Activated naive CD8-positive, alpha-beta T cell treated with anti-CD3 and anti-CD28 coated beads, Interleukin-2, amount 10 ng/mL, durations not matched to agents 7 days and 5 days (primary cell): ENCODE measurements around the gene CRMP1. TPM values are rescaled to one million over a fixed set of nuclear protein-coding genes. Genes with fewer than 3 reads are reported as not detected.

Source experiments
- ATAC-seq: fragments of 150-1000 bp; cut with Tn5 transposase; one replicate; pipeline ENCODE4 v1.10.0; 2021; ENCODE audit warnings: low read depth, moderate library complexity
- POLR2A ChIA-PET: fragments of 350-600 bp; sonication (Branson Sonifier 250); formaldehyde crosslinking; loops from one replicate; lab custom pipeline; 2021; ENCODE audit warnings: antibody characterized with exemption; lab: Charles Lee
- DNase-seq: peaks from one replicate; pipeline ENCODE4 v3.0.0; 2021
- H3K27ac Mint-ChIP-seq: one replicate; pipeline ENCODE4 v1.8.0; 2022; ENCODE audit warnings: mild to moderate bottlenecking, mixed read lengths
- H3K27me3 Mint-ChIP-seq: one replicate; pipeline ENCODE4 v1.8.0; 2022; ENCODE audit warnings: mild to moderate bottlenecking, moderate library complexity, mixed read lengths
- H3K36me3 Mint-ChIP-seq: one replicate; pipeline ENCODE4 v1.8.0; 2021; ENCODE audit warnings: mild to moderate bottlenecking, mixed read lengths
- H3K4me1 Mint-ChIP-seq: one replicate; pipeline ENCODE4 v1.8.0; 2021; ENCODE audit warnings: mixed read lengths
- H3K4me3 Mint-ChIP-seq: one replicate; pipeline ENCODE4 v1.8.0; 2022; ENCODE audit warnings: mild to moderate bottlenecking, moderate library complexity, mixed read lengths
- H3K9me3 Mint-ChIP-seq: one replicate; pipeline ENCODE4 v1.8.0; 2021; ENCODE audit warnings: mixed read lengths
- total RNA-seq, 2 experiments: library from RNA; stranded (reverse); gene quantifications; one replicate each; pipeline ENCODE4 v1.2.3, GENCODE V29; 2021

CRMP1 gene
- total RNA-seq, 2 experiments from 2014 or later: not detected

DNA sequence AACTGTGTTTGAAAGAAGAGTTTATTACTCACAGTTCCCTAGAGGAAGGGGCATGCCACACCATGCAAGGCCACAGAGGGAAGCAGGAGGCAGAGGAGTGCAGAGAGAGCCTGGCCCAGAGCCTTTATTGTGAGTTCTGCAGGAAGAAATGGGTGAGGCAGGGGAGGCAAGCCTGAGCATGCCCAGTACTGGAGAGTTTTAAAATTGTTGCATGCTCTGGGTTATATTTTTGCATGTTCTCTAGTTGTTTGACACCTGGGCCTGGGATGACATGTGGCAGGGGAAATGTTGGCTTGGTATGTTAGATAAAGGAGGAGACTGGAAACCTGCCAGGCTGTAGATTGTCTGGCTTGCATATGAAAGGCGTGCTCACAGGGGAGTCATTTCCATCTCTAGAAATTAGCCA, 19.7 kb upstream of the CRMP1 start:
- ATAC-seq: no peak
- Mint-ChIP-seq H3K27ac (no peak overlapping the region), H3K36me3 (no peaks in the 10 kb centered on the region), H3K4me1 (no peaks in the 10 kb centered on the region), H3K4me3 (no peak overlapping the region), H3K9me3 (peaks cover 3% of the 10 kb centered on the region), H3K27me3 (peaks cover 5% of the 10 kb centered on the region)
- DNase-seq: no peak
- POLR2A ChIA-PET: no interaction called here

- no peaks in the 10 kb centered on the region for H3K4me1 Mint-ChIP-seq
Measured at GRCh38 chr4:5908876-5909427, 16.1 kb upstream of the CRMP1 start.

DNA sequence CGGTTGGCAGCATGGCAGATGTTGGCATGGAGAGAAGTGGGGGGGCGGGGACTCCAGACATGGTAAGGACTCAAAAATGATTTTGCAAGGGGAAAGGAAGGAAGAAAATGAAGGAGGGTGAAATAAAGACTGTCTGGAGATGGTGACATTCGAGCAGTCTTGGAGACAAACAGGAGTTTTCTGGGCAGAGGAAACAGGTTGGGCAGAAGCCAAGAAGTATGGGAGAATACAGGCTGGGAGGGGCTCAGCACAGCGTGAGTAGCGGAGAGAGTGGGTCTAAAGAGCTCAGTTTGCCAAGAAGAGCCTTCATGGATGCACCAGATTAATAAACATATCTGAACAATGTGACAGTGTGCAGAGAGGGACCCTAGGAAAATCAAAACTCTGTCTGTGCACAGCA, 13.3 kb upstream of the CRMP1 start:
- Mint-ChIP-seq H3K9me3 (peaks cover 6% of the 10 kb centered on the region), H3K36me3 (no peaks in the 10 kb centered on the region), H3K4me1 (no peaks in the 10 kb centered on the region), H3K27me3 (peaks cover 7% of the 10 kb centered on the region), H3K4me3 (no peak overlapping the region), H3K27ac (no peak overlapping the region)
- POLR2A ChIA-PET: no interaction called here
- ATAC-seq (no peak), DNase-seq (no peak)

More at GRCh38 chr4:5908876-5909427, 16.1 kb upstream of the CRMP1 start:
- POLR2A ChIA-PET: no interaction called here
- Mint-ChIP-seq H3K27ac (no peak overlapping the region), H3K27me3 (peaks cover 7% of the 10 kb centered on the region), H3K36me3 (no peaks in the 10 kb centered on the region), H3K4me3 (no peak overlapping the region), H3K9me3 (peaks cover 6% of the 10 kb centered on the region)
- ATAC-seq (no peak), DNase-seq (no peak)

- ATAC-seq (no peak), DNase-seq (no peak)
- Mint-ChIP-seq H3K4me1 (no peaks in the 10 kb centered on the region), H3K9me3 (peaks cover 6% of the 10 kb centered on the region), H3K4me3 (no peak overlapping the region), H3K27me3 (peaks cover 7% of the 10 kb centered on the region), H3K36me3 (no peaks in the 10 kb centered on the region), H3K27ac (no peak overlapping the region)
- POLR2A ChIA-PET: no interaction called here
Measured at GRCh38 chr4:5905714-5906113, 12.8 kb upstream of the CRMP1 start.

DNA sequence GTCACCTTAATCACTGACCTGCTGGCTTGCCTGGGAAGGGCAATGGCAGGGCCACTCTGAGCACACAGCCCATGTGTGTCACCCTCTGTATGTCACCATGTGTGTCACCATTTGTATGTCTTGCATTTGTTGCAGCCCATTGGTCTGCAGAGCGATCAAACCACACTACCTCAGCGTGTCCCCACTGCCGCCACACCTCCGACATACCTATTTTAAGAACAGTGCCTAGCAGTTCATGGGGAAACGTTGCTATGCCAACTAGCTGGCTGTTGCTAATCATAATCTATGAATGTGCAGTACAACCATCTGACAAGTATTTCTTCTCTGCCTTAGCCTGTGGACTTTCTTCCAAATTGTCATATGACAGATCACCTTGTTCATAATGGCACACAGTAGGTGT, 8.0 kb upstream of the CRMP1 start:
- peaks cover 3% of the 10 kb centered on the region for H3K9me3 Mint-ChIP-seq
- no peaks in the 10 kb centered on the region for H3K4me1 Mint-ChIP-seq
- no peak for DNase-seq
- H3K36me3 Mint-ChIP-seq: no peaks in the 10 kb centered on the region
- H3K4me3 Mint-ChIP-seq: no peak overlapping the region
- no peak overlapping the region for H3K27ac Mint-ChIP-seq
- ATAC-seq: no peak
- peaks cover 2% of the 10 kb centered on the region for H3K27me3 Mint-ChIP-seq
- POLR2A ChIA-PET: no interaction called here

GRCh38 chr4:5899881-5900280, 7.0 kb upstream of the CRMP1 start:
- H3K27ac Mint-ChIP-seq: no peak overlapping the region
- H3K4me3 Mint-ChIP-seq: no peak overlapping the region
- ATAC-seq (no peak), DNase-seq (no peak)
- H3K36me3 Mint-ChIP-seq: no peaks in the 10 kb centered on the region
- no peaks in the 10 kb centered on the region for H3K4me1 Mint-ChIP-seq
- H3K27me3 Mint-ChIP-seq: peaks cover 2% of the 10 kb centered on the region
- peaks cover 3% of the 10 kb centered on the region for H3K9me3 Mint-ChIP-seq
- POLR2A ChIA-PET: no interaction called here

DNA sequence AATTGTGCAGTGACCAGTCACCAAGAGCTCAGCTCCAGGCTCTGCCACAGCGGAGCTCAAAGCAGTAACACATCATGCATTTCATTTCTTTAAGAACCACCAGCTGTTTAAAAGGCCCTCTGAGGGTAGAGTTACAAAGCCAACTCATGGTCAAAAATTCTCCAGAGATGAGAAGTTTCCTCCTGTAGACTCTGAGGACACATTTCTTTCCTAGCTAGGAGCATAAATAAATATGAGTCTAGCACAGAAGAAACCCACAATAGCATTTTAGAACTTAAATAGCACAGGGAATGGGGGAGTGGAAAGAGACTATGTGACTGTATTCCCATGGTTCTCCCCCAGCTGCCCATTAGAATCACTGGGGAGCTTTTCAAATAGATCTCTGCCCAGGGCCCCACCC, 6.5 kb upstream of the CRMP1 start:
- Mint-ChIP-seq H3K4me3 (no peak overlapping the region), H3K27ac (no peak overlapping the region), H3K27me3 (peaks cover 2% of the 10 kb centered on the region), H3K36me3 (no peaks in the 10 kb centered on the region), H3K4me1 (no peaks in the 10 kb centered on the region), H3K9me3 (peaks cover 3% of the 10 kb centered on the region)
- DNase-seq (no peak), ATAC-seq (no peak)
- POLR2A ChIA-PET: no interaction called here

GRCh38 chr4:5897674-5898073, 4.8 kb upstream of the CRMP1 start:
- no peak for ATAC-seq
- Mint-ChIP-seq H3K4me3 (no peak overlapping the region), H3K4me1 (peaks cover 2% of the 10 kb centered on the region), H3K27ac (no peak overlapping the region), H3K9me3 (peaks cover 4% of the 10 kb centered on the region), H3K36me3 (no peaks in the 10 kb centered on the region), H3K27me3 (peaks cover 13% of the 10 kb centered on the region)
- POLR2A ChIA-PET: no interaction called here
- DNase-seq: no peak

DNA sequence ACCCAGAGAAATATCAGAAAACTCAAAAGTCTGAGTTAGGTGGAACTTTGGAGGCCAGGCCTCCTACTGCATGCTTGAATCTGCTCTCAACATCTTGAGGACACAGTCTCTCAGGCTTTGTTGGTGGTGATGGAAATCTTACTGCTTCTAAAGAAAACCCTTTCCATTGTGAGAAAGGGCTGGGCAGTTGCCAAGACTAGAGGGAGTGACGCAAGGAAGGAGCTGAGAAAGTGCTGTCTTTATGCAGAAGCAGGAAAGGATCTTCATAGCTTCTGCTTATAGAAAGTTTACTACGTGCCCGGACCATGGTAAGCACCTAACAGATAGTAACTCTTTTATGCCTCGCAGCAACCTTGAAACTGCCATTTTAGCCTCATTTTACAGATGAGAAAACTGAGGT, 2.4 kb upstream of the CRMP1 start:
- Mint-ChIP-seq H3K9me3 (peaks cover 4% of the 10 kb centered on the region), H3K27me3 (peaks cover 30% of the 10 kb centered on the region), H3K27ac (no peak overlapping the region), H3K4me1 (peaks cover 2% of the 10 kb centered on the region), H3K4me3 (no peak overlapping the region), H3K36me3 (peaks cover 1% of the 10 kb centered on the region)
- ATAC-seq (no peak), DNase-seq (no peak)
- POLR2A ChIA-PET: no interaction called here

DNA sequence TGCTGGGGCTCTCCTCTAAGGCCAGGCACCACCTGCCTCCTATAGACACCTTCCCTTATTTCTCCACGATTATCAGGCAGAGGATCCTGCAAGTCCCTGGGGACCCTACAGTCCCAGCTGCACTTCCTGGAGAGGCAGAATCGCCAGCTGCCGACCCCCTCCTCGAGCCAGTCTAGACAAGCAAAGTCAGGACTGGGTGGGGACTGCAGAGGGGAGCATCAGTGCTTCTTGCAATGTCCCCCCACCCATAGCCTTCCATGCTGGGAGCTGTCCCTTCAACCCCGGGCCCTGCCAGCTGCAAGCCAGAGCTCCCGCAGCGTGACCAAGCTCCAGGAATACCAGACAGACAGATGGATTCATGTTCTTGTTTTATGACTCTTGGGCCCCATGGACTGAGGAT, 1.4 kb upstream of the CRMP1 start:
- ATAC-seq: no peak
- Mint-ChIP-seq H3K9me3 (peaks cover 4% of the 10 kb centered on the region), H3K4me3 (no peak overlapping the region), H3K27me3 (peaks cover 39% of the 10 kb centered on the region), H3K36me3 (peaks cover 1% of the 10 kb centered on the region), H3K27ac (no peak overlapping the region), H3K4me1 (peaks cover 2% of the 10 kb centered on the region)
- DNase-seq: no peak
- POLR2A ChIA-PET: no interaction called here

GRCh38 chr4:5893591-5893990, 705 bp upstream of the CRMP1 start:
- Mint-ChIP-seq H3K27me3 (peaks cover 45% of the 10 kb centered on the region), H3K4me1 (peaks cover 2% of the 10 kb centered on the region), H3K4me3 (no peak overlapping the region), H3K27ac (peak overlapping the region; percentile 24), H3K36me3 (peaks cover 1% of the 10 kb centered on the region), H3K9me3 (peaks cover 4% of the 10 kb centered on the region)
- POLR2A ChIA-PET: no interaction called here
- DNase-seq (no peak), ATAC-seq (no peak)

DNA sequence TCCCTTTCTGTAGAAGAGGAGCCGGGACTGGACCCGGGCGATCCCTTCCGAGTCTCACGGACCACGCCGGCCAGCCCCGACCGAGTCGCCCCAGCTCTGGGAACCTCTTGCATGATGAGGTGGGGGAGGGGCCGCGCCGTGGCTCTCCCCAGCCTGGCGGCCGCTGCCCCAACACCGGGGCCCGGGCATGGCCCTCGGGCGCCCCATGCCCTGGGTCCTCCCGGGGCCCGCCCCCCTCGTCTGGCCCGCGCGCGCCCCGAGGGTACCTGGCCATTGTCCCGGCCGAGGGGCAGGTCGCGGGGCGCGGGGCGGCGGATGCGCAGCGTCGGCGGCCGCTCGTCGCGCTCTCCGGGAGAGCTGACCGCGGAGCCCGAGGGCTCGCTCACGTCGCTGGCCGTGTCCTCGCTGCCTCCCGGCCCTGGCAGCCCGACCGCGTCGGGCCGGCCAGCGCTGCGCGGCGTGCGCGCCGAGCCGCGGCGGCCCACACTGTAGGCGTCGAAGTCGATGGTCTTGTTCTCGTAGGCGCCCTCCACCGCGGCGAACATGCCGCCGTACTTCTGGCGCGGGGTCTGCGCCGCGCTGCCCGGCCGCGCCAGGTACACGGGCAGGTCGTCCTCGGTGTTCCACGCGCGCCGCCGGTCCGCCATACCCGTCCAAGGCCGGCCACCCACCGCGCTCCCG, 423 bp downstream of the CRMP1 start:
- H3K4me1 Mint-ChIP-seq: peaks cover 2% of the 10 kb centered on the region
- H3K27me3 Mint-ChIP-seq: peaks cover 45% of the 10 kb centered on the region
- ATAC-seq (no peak), DNase-seq (no peak)
- H3K36me3 Mint-ChIP-seq: peaks cover 1% of the 10 kb centered on the region
- H3K9me3 Mint-ChIP-seq: peaks cover 4% of the 10 kb centered on the region
- H3K27ac Mint-ChIP-seq: no peak overlapping the region
- POLR2A ChIA-PET: no interaction called here
- H3K4me3 Mint-ChIP-seq: no peak overlapping the region

DNA sequence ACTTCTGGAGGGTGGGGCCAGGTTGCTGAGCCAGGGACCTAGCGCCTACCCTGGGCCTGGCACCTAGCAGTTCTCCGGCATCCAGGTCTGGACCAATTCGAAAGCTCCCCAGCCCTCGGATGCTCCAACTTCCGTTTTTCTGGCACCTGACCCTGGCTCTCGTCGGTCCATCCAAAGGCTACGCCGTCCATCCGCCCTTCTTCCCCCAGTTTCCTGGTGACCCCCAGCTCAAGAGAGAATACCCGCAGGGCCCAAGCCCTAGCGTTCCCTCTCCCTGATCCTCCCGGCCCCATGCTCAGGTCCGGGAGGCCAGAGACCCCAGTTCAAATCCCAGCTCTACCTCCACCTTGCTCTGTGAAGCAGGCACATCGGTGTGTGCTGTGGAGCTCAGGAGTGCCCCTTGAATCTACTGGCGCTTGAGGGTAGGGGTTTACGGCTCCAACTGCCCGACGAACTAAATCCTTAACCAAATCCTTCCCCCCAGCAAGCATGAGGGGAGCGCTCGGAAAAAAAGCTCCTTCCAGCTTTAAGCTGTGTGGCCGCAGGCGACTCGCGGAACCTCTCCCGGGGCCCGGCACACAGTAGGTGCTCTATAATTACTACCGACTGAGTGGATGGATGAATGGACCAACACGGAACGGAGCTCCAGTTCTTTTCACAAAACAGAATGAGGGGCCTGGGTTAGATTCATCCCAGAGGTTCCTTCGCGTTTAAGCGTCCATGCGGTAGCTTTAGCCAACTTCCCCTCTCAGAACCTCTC, 1.1 kb downstream of the CRMP1 start:
- Mint-ChIP-seq H3K9me3 (peaks cover 2% of the 10 kb centered on the region), H3K27ac (no peak overlapping the region), H3K4me1 (peaks cover 2% of the 10 kb centered on the region), H3K4me3 (no peak overlapping the region), H3K27me3 (peaks cover 50% of the 10 kb centered on the region), H3K36me3 (peaks cover 1% of the 10 kb centered on the region)
- ATAC-seq: no peak
- POLR2A ChIA-PET: no interaction called here
- DNase-seq: no peak
